HG03565 (cell line): ENCODE measurements around the gene EDEM2.
A peak's percentile ranks its signal among the peaks of the same experiment; 100 is the strongest.
"Not testable (repeated sequence)": the region's sequence is repeated elsewhere in the genome, so short reads cannot be mapped to it uniquely, and the experiment has no call there.

Experiments
- ATAC-seq: cut with Tn5 transposase; IDR thresholded peaks from one replicate; pipeline ENCODE4 v1.9.1; 2021; ENCODE audit warnings: mild to moderate bottlenecking, moderate library complexity; ENCODE audit not compliant: unreplicated experiment

Gene EDEM2

DNA sequence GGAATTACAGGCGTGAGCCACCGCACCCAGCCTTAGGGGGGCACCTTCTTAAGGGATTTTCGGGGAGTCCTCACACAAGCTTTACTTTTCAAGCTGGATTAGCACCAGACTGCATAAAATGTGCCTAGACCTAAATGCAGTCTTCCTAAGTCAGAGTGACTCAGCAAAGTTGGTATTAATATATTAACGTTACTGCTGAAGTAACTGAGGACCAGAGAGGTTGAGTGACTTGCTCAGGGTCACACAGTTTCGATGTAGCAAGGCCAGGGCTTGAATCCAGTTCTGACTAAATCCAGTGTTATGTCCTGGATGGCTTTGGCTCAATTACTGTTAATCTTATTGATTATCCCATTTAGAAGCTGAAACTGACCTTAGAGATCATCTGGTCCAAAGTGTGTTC is 13.4 kb downstream of the EDEM2 start:
- ATAC-seq = no peak

DNA sequence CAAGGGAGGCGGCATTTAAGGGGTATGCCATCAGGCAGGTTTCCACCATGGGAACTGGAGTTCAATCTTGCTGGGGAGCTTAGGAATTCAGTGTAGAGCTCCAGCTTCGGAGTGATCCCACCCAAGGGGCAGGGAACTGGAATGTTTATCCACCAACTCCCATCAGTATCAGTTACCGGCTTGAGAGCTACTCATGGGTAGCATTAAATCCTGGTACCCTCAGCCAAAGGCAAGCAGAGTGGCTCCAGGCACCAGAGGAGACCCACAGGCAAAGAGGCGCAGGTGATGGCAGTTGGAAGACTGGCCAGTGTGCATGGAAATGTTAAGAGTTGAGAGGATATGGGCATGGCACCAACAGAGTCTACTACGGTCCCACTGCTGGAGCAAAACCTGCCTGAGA is 14.1 kb downstream of the EDEM2 start:
- no peak for ATAC-seq

DNA sequence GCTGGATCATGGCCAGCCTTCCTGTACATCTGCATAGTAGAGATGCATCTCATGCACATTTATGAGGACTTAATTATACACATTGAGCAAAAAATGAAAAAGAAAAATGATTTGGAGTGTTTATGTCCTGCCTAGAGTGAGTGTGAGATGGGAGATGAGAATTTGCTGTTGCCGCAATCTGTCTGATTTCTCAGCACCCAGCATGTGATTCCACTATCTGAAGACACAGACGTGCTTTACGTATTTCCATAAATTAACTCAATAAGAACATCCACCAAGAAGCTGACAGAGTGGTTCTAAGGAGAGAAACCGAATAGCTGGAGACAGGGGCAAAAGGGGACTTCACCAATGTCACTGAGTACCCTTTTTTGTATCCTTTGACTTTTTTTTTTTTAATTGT is 15.2 kb downstream of the EDEM2 start:
- ATAC-seq = no peak

DNA sequence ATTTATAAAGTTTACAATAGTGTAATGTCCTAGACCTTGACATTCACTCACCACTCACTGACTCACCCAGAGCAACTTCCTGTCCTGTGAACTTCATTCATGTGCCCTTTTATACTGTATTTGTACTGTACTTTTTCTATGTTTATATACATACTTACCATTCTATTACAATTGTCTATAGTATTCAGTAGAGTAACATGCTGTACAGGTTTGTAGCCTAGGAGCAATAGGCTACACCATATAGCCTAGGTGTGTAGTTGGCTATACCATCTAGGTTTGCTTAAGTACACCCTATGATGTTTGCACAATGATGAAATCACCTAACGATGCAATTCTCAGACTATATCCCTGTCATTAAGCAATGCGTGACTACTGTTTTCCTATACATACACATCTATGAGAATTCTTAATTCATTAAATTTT is 17.5 kb downstream of the EDEM2 start:
- no peak for ATAC-seq

DNA sequence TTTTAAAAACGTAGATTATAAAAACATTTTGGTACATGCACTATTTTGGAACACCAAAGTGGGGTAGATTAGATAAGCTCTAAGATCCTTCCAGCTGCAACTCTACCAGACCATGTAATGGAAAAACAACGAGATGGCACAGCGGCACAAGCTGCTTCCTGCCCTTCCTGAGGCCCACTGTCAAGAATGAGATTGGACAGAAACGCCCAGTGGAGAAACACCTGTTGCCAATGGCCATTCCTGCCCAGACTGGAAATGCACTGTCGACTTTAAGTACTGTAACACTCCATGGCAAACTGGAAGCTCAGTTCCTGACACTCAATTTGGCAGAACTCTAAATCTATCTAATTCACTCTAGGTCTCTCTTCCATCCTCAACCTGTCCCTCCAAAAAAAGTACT is 21.4 kb downstream of the EDEM2 start:
- no peak for ATAC-seq

DNA sequence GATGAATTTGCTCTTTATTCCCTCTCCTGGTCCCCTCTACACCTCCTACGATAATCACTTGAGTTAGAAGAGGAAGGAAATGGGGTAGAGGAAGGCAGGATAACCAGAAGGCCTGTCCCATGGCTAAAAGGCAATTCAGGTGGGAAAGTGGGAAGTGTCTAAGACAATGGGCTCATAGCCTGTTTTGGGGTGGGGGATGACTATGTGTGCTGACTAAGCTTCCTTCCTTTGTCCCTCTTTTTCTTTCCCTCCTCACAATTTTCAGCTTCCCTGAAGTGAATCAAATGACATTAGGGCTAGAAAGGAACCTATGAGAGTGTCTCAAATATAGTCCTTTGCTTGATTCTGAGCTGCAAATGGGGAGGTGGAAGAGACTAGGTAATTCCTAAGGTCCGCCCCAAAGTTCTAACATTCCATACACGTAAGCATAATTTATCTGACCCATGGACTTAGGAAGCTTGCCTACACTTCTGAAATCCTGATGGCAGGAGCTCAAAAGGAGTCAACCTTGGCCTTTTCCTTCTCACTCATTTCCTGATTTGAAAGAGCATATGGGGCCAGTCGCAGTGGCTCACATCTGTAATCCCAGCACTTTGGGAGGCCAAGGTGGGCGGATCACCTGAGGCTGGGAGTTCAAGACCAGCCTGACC is 24.3 kb downstream of the EDEM2 start:
- ATAC-seq = no peak

DNA sequence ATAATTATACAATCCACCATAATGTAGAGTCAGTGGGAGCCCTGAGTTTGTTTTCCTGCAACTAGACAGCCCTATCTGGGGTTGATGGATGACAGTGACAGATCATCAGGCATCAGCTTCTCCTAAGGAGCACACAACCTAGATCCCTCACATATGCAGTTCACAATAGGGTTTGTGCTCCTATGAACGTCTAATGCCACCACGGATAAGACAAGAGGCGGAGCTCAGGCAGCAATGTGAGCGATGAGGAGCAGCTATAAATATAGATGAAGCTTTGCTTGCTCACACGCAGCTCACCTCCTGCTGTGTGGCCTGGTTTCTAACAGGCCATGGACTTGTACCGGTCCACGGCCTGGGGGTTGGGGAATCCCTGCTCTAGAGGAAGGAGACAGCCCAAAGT is 25.9 kb downstream of the EDEM2 start:
- ATAC-seq = no peak

DNA sequence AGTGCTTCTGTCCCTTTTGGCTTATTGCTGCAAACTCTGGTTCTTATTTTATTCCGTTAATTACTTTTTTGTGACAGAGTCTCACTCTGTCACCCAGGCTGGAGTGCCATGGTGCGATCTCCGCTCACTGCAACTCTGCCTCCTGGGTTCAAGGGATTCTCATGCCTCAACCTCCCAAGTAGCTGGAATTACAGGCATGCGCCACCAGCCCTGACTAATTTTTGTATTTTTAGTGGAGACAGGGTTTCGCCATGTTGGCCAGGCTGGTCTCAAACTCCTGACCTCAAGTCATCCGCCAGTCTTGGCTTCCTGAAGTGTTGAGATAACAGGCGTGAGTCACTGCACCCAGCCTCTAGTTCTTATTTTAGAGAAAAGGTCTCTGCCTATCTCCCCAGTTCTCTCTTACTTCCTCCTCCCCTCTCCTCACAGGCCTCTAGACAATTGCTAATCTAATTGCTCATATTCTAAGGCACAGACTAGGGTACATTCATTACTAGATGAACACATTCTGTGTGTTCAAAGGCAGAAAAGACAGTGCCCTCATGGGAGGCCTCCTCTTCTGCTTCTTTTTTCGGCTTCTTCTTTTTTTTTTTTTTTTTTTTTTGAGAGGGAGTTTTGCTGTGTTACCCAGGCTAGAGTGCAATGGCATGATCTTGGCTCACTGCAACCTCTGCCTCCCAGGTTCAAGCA is 27.0 kb downstream of the EDEM2 start:
- ATAC-seq = no peak

DNA sequence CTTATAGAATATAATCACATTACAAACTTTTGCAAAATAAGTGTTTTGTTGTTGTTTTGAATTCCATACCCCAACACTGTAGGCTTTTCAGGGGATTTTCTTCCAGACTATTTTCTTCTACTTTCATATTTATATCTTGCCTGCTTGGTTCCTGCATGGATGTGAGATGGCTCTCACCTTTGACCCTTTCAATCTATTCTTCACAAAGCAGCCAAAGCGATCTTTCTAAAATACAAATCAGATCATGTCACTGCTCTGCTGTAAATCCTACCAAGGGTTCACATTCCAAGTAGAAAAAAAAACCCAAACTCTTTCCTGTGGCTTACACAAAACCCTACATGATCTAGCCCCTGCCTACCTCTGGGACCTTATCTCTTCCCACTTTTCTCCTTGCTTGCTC is 29.5 kb downstream of the EDEM2 start:
- no peak for ATAC-seq

DNA sequence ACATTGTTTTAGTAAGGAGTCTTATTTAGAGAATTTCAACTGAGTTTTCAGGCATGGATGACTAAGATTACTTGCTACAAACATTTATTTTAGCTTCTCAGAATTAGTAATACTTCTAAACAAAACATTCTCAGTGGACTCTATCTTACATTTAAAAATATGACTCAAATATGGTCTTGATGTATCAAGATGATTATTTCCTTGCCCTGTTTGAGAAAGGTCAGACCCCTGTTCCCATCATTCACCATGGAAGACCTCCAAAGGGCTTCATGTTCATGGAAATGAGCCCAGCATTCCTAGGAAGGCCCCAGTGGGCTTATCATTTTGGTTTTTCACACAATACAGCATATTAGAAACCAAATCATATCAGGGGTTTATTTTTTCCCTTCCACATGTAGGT is 29.9 kb downstream of the EDEM2 start:
- no peak for ATAC-seq

DNA sequence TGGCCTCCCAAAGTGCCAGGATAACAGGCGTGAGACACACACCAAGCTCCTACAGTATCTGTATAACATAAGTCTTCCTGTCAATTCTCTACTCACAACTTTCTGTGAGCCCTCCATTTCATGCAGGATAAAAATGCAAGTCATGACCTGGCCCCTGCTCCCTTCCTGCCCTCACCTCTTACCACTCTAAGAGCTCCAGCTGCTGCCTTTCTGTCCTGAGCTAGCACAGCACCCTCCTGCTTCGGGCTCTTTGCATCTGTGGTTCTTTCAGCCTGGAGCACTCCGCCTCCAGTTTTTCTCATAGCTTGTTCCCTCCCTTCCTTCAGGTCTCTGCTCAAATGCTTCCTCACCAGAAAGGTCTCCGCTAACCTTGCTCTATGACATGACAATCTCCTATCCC is 30.9 kb downstream of the EDEM2 start:
- no peak for ATAC-seq

DNA sequence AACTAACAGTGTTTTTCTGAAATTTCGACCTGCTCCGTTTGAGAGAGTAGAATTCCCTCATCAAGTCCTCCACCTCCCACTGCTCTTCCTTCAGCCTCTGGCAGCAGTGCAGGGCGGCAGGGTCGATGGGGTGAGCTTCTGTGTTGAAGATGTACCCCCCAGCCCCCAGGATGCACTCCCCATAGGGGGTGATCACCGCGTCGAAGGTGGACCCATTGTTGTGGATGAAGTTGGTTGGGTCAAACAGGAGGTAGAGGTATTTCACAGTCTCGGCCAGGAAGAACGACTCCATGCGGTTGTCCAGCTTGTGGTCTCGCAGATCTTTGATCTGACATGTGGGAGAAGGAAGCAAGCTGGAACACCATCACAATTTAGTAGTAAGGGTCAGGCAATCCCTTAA is 31.5 kb downstream of the EDEM2 start:
- ATAC-seq = no peak

DNA sequence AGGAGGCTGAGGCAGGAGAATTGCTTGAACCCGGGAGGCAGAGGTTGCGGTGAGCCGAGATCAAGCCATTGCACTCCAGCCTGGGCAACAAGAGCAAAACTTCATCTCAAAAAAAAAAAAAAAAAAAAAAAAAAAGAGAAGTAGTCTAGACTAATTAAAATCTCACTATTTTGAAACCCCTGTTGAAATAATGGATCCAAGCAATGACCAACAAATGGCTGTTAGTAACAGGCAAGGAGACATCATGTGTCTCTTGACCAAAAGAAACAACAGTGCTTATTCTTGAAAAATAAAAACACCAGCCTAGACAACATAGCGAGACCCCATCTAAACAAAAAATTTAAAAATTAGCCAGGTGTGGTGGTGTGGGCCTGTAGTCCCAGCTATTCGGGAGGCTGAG is 34.9 kb downstream of the EDEM2 start:
- not testable (repeated sequence) for ATAC-seq

DNA sequence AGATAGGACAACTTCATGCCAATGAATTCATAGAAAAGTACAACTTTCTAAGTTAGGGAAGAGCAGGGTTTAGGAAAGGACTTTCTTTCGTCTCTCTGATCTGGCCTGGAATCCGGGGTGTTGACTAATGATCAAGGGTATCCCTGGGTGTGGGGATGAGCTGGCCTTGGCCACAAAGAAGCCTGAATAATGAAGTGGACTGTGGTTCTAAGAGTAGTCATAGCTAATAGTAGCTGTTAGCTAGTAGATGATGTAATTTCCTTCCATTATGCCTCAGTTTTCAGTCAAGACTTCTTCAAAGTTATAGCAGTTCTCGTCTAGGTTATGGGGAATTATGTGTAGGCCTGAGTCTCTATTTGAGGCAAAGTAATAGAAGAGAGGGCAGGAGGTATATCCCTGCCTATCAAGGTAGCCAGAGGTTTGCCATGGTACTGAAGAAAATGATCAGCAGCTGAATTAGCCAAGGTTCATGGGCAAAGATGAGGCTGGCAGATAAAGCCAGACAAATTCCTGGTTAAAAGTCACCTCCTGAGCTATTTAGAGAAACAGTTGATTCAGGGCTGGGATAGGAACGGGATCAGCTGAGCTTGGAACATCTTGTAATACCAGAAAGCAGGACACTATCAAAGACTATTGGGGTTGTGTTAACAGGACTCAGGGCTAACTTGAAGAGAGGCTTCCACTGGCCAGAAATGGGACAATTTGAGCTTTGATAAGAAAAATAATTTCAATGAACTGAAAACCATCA is 35.8 kb downstream of the EDEM2 start:
- ATAC-seq = no peak

DNA sequence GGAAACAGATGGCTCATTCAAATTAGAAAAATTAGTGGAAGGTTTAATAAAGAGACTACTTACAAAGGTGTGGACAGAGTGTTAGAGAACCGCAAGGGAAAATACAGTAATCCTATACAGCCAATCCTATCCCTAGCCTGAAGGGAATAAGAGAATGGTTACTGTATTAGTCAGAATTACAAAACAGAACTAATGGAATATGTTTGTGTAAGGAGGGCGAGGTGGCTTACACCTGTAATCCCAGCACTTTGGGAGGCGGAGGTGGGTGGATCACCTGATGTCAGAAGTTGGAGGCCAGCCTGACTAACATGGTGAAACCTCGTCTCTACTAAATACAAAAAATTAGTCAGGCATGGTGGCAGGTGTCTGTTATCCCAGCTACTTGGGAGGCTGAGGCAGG is 38.2 kb downstream of the EDEM2 start:
- no peak for ATAC-seq

DNA sequence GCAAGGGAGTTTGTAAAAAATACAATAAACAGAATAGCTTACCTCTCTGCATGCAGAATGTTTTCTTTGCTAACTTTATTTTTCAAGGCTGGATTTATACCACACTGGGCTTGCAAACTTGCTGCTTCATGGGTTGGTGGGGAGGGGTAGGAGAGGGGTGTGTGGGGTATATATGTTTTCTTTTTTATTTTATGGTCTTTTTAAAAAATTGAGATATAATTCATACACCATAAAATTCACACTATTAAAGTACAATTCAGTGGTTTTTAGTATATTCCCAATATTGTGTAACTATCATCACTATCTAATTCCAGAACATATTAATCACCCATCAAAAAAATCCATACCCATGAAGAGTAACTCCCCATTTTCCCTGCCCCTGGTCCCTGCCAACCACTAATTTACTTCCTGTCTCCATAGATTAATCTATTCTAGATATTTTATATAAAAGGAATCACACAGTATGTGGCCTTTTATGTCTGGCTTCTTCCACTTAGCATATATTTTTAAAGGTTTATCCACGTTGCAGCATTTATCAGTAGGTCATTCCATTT is 40.2 kb downstream of the EDEM2 start:
- no peak for ATAC-seq

DNA sequence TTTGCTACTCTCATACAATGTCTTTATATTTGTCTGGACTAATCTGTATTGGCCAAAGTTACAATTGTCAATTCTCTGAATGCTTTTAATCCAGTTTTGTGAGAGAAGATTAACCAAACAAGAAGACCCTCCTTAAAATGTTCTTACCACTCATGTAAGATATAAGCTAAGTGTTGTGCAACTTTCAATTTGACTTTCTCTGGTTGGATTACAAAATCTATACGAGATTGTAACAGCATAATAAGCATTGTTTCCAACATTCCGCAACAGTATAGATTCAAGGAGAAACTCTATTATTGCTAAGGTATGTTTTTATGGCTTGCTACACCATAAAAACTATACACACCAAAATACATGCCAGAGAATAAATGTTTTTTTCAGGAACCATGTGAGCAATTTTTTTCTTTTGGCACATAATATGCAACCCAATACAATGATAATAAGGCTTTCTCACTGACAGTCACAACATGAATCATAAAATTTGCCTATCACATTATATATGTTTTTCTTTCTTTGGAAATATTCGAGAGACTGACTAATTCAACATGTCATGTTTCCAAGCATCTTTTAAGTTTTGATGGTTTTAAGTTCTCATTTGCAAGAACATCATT is 42.3 kb downstream of the EDEM2 start:
- no peak for ATAC-seq

DNA sequence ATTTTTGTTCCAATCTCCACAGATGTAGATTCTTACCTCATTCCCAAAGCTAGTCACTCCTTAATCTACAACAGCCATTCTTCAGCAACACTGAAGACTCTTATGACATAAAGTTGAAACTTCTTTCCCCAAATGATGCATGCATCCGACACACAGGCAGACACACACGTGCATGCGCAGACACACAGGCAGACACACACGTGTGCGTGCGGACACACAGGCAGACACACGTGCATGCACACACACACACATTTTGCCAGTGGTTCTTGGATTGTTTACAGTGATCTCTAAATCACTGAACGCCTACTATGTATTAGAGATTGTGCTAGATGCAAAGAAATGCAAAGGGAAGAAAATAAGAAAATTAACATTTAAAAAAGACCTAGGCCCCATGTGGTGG is 45.5 kb downstream of the EDEM2 start:
- ATAC-seq = no peak

DNA sequence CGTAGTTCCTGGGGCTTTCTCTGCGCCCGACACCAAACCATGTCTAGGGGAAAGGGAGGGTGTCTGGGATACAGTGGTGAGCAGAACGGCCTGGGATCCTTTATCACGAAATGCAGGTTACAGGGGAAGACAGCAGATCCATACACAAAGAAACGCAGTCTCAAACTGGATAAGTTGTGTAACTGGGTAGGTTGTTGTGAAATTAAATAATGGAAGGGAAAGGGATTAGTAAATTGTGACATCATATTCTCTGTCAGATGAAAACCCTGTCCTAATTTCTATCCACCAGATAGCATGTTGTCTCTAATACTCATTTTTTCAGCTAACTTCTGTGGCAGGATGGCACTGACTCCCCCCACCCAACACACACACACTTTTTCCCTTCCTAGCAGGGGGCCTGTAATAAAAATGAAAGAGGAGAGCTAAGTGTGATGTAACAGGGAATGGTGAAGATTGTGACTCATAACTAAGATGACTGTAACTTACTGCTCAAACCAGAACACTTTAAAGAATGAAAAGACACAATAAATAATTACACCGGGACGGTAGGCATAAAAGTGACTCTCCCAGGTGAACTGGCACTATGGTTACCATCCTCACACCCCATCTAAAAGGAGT is 53.8 kb downstream of the EDEM2 start:
- no peak for ATAC-seq

DNA sequence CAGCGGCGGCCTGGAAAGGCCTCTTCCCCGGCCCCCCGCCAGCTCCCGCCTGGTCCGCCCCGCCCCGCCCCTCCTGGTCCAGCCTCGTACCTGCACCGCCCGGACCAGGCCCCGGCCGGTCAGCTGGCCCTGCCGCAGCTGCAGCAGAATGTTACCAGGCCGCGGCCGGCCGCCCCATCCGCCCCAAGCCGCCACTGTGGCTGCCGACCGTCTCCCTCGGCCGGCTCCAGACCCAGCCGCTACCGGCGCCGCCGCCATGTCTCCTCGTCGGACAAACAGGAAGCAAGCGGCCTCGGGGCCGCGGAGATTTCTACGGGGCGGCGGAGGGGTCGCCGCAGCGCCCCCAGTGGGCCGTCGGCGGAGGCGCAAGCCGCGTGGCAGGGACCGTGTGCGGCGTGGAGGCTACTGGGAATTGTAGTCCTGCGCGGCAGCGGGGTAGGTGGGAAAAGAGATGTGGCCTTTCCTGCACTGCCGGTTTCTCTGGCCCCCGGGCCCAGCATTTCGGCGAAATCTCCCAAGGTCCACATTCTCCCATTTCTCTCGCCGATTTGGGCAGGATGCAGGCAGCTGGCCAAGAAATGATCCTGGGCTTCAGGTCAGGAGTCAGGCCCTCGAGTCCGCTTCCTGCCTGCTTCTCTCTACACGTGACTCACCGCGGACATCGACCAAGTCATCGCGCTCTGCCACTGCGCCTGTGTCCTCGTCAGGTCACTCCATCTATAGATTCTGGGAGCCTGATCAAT is 54.4 kb downstream of the EDEM2 start, which contains the start of gene TRPC4AP:
TRPC4AP (minus strand) TSS at position 284 of the 743 bp plus-strand sequence; CDS start at position 258, 26 bp downstream.
- peak; percentile 89 for ATAC-seq
